ENCODE data around the gene PRPF19. TPM values are rescaled to one million over a fixed set of nuclear protein-coding genes. Genes with fewer than 3 reads are reported as not detected.

Gene PRPF19
- total and polyA plus RNA-seq, 9 of the 15 experiments (the other 6 are each of a cell fraction or from before 2014, with no cell fraction given), result 9.4 to 212 (median 73.2) TPM

DNA sequence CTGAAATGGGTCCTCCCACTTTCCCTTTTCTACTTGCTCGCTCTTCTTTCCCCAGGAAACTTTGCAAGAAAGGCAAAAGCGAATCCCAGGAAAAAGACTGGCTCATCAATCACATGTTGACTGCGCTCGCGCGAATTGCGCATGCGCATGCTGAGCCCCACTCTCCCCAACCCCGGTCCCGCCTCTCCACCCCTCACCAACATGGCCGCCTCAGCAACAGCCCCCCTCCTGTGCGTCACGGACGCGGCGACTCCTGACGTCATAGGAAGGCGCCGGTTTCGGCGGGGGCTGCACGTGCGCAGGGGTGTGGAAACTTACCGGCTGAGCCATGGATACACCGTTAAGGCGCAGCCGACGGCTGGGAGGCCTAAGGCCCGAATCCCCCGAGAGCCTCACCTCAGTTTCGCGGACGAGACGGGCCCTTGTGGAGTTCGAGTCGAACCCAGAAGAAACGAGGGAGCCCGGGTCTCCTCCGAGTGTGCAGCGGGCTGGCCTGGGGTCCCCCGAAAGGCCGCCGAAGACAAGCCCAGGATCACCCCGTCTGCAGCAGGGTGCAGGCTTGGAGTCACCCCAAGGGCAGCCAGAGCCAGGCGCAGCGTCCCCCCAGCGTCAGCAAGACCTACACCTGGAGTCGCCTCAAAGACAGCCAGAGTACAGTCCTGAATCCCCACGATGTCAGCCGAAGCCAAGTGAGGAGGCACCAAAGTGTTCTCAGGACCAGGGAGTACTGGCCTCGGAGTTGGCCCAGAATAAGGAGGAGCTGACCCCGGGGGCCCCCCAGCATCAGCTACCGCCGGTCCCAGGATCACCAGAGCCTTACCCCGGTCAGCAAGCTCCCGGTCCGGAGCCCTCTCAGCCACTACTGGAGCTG is 64.4 kb downstream of the PRPF19 start, which contains the start of gene CCDC86 (continued):
- no peak for TF ChIP-seq ZFPM2 (CRISPR knock-in tag; IDR thresholded peaks at IDR 0.05)
- no peak for TF ChIP-seq NFXL1 (CRISPR knock-in tag; IDR thresholded peaks at IDR 0.05)
- TF ChIP-seq, protein P1, sequence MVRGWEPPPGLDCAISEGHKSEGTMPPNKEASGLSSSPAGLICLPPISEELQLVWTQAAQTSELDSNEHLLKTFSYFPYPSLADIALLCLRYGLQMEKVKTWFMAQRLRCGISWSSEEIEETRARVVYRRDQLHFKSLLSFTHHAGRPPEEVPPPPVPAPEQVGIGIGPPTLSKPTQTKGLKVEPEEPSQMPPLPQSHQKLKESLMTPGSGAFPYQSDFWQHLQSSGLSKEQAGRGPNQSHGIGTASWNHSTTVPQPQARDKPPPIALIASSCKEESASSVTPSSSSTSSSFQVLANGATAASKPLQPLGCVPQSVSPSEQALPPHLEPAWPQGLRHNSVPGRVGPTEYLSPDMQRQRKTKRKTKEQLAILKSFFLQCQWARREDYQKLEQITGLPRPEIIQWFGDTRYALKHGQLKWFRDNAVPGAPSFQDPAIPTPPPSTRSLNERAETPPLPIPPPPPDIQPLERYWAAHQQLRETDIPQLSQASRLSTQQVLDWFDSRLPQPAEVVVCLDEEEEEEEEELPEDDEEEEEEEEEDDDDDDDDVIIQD (CRISPR knock-in tag; IDR thresholded peaks at IDR 0.05), result no peak
- no peak for TF ChIP-seq TRIM28 (IDR thresholded peaks at IDR 0.05)
- TF ChIP-seq, protein P2, sequence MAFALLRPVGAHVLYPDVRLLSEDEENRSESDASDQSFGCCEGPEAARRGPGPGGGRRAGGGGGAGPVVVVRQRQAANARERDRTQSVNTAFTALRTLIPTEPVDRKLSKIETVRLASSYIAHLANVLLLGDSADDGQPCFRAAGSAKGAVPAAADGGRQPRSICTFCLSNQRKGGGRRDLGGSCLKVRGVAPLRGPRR (CRISPR knock-in tag; IDR thresholded peaks at IDR 0.05), result no peak
- TF ChIP-seq, protein P3, sequence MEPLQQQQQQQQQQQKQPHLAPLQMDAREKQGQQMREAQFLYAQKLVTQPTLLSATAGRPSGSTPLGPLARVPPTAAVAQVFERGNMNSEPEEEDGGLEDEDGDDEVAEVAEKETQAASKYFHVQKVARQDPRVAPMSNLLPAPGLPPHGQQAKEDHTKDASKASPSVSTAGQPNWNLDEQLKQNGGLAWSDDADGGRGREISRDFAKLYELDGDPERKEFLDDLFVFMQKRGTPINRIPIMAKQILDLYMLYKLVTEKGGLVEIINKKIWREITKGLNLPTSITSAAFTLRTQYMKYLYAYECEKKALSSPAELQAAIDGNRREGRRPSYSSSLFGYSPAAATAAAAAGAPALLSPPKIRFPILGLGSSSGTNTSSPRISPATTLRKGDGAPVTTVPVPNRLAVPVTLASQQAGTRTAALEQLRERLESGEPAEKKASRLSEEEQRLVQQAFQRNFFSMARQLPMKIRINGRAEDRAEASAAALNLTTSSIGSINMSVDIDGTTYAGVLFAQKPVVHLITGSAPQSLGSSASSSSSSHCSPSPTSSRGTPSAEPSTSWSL (CRISPR knock-in tag; IDR thresholded peaks at IDR 0.05; ENCODE audit: borderline replicate concordance), result peak; percentile 90; the same call in 1 of the 2 replicates
- no peak for TF ChIP-seq TRIM24 (IDR thresholded peaks at IDR 0.05)
- TF ChIP-seq FOXM1 (IDR thresholded peaks at IDR 0.05; ENCODE audit: low read depth), result no peak
- TF ChIP-seq FOXM1 (CRISPR knock-in tag; IDR thresholded peaks at IDR 0.05; ENCODE audit: low read depth), result no peak
- no peak for TF ChIP-seq NELFE (IDR thresholded peaks at IDR 0.05; ENCODE audit: insufficient read depth, insufficient read length)
- peak; percentile 79 for TF ChIP-seq RBFOX2 (IDR thresholded peaks at IDR 0.05; ENCODE audit: low read depth, low read length)
- TF ChIP-seq FOXK2 (conservative IDR thresholded peaks at IDR 0.05 in 1 of 2, IDR thresholded peaks at IDR 0.05 in 1 of 2; ENCODE audit: low read depth in 2 of 2), result peak; percentile 97 to 99
- no peak for TF ChIP-seq ZSCAN32 (CRISPR knock-in tag; IDR thresholded peaks at IDR 0.05)
- TF ChIP-seq, protein P4, sequence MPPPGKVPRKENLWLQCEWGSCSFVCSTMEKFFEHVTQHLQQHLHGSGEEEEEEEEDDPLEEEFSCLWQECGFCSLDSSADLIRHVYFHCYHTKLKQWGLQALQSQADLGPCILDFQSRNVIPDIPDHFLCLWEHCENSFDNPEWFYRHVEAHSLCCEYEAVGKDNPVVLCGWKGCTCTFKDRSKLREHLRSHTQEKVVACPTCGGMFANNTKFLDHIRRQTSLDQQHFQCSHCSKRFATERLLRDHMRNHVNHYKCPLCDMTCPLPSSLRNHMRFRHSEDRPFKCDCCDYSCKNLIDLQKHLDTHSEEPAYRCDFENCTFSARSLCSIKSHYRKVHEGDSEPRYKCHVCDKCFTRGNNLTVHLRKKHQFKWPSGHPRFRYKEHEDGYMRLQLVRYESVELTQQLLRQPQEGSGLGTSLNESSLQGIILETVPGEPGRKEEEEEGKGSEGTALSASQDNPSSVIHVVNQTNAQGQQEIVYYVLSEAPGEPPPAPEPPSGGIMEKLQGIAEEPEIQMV (tag; conservative IDR thresholded peaks at IDR 0.05; ENCODE audit: low read depth), result no peak
- no peak for TF ChIP-seq ARID2 (IDR thresholded peaks at IDR 0.05)
- TF ChIP-seq KAT8 (IDR thresholded peaks at IDR 0.05; ENCODE audit: low read depth), result no peak
- no peak for TF ChIP-seq BACH1 (tag; IDR thresholded peaks at IDR 0.05)
- no peak for TF ChIP-seq KAT2B (IDR thresholded peaks at IDR 0.05; ENCODE audit: low read depth, low read length)
- no peak for TF ChIP-seq ZKSCAN8 (CRISPR knock-in tag; IDR thresholded peaks at IDR 0.05)
- TF ChIP-seq, protein P5, sequence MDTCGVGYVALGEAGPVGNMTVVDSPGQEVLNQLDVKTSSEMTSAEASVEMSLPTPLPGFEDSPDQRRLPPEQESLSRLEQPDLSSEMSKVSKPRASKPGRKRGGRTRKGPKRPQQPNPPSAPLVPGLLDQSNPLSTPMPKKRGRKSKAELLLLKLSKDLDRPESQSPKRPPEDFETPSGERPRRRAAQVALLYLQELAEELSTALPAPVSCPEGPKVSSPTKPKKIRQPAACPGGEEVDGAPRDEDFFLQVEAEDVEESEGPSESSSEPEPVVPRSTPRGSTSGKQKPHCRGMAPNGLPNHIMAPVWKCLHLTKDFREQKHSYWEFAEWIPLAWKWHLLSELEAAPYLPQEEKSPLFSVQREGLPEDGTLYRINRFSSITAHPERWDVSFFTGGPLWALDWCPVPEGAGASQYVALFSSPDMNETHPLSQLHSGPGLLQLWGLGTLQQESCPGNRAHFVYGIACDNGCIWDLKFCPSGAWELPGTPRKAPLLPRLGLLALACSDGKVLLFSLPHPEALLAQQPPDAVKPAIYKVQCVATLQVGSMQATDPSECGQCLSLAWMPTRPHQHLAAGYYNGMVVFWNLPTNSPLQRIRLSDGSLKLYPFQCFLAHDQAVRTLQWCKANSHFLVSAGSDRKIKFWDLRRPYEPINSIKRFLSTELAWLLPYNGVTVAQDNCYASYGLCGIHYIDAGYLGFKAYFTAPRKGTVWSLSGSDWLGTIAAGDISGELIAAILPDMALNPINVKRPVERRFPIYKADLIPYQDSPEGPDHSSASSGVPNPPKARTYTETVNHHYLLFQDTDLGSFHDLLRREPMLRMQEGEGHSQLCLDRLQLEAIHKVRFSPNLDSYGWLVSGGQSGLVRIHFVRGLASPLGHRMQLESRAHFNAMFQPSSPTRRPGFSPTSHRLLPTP (IDR thresholded peaks at IDR 0.05; ENCODE audit: borderline replicate concordance, extremely low read depth, insufficient read length), result no peak
